ENCODE results near the gene PACRG. TPM values are rescaled to one million over a fixed set of nuclear protein-coding genes. Genes with fewer than 3 reads are reported as not detected.

Gene PACRG
- total and polyA plus RNA-seq, 2 of the 4 experiments (the other 2 are of a cell fraction): not detected

- intact Hi-C loops (cut with micrococcal nuclease): loop anchor here (10.0 kb wide), 2 partner anchors 453 to 993 kb away; partner anchors contain the start of gene QKI
Measured at GRCh38 chr6:162962093-162962492, 234.3 kb downstream of the PACRG start.

More at GRCh38 chr6:162962093-162962492, 234.3 kb downstream of the PACRG start:
- Histone ChIP-seq H2BK120ac (ENCODE audit: low read depth, low read length) (peak overlapping the region; percentile 47; the same call in 1 of the 2 replicates), H3K36me3 (ENCODE audit: control insufficient read depth, insufficient read depth, low read length) (no peaks in the 10 kb centered on the region), H3K79me1 (ENCODE audit: low read depth in 1 of 2, low read length in 2 of 2) (no peaks in the 10 kb centered on the region; a peak in 1 of 4 replicates), H3K4me1 (ENCODE audit: control insufficient read depth, insufficient read depth, low read length) (peaks cover 4% of the 10 kb centered on the region), H3K56ac (ENCODE audit: extremely low read depth, insufficient read depth, low read length) (no peak overlapping the region), H2AK5ac (ENCODE audit: low read depth, low read length) (0 out of 2 replicates have a peak overlapping the region, but pooled peaks have one; percentile 7), H3K9me3 (ENCODE audit: control insufficient read depth, insufficient read depth, low read length) (no peaks in the 10 kb centered on the region), H2BK5ac (ENCODE audit: low read depth, low read length, poor library complexity, severe bottlenecking) (no peak overlapping the region), H4K5ac (ENCODE audit: low read depth, low read length) (no peak overlapping the region), H4K20me1 (ENCODE audit: insufficient read depth, low read length) (no peaks in the 10 kb centered on the region), H3K4me3 (ENCODE audit: insufficient read depth, low read depth, low read length) (no peak overlapping the region), H3K4me2 (ENCODE audit: low read depth, low read length) (no peak overlapping the region), H4K91ac (ENCODE audit: insufficient read depth, low read depth, low read length) (no peak overlapping the region), H2BK20ac (ENCODE audit: low read depth, low read length) (peak overlapping the region; percentile 49; the same call in 1 of the 2 replicates), H3K23ac (ENCODE audit: low read depth, low read length) (no peak overlapping the region), H3K9ac (ENCODE audit: low read depth, low read length) (no peak overlapping the region), H3K4ac (ENCODE audit: low read depth, low read length) (no peak overlapping the region), H3K27me3 (ENCODE audit: control insufficient read depth, insufficient read depth, low read length) (no peaks in the 10 kb centered on the region), H3K9me1 (ENCODE audit: insufficient read depth, low read length) (no peaks in the 10 kb centered on the region; the same call in 1 of the 2 replicates), H3K14ac (replicated peaks; ENCODE audit: low read depth, low read length) (0 out of 2 replicates have a peak overlapping the region, but pooled peaks have one; percentile 10), H3K18ac (ENCODE audit: low read depth, low read length) (no peak overlapping the region), H3K27ac (ENCODE audit: insufficient read depth, low read length) (no peak overlapping the region), H4K8ac (ENCODE audit: low read depth in 2 of 2, low read length in 2 of 2) (peak overlapping the region in 1 of 2 experiments; percentile 24; a peak in 1 of 4 replicates), H2AK9ac (replicated peaks; ENCODE audit: low read depth, low read length, poor library complexity) (no peak overlapping the region), H2BK15ac (ENCODE audit: low read depth, low read length) (no peak overlapping the region), H2AFZ (replicated peaks; ENCODE audit: low read length, poor library complexity) (no peak overlapping the region)
- no peak for TF ChIP-seq MAFK (IDR thresholded peaks at IDR 0.05; ENCODE audit: low read depth, low read length)
- TF ChIP-seq BHLHE40 (IDR thresholded peaks at IDR 0.05; ENCODE audit: low read depth, low read length): no peak
- TF ChIP-seq, protein P1, sequence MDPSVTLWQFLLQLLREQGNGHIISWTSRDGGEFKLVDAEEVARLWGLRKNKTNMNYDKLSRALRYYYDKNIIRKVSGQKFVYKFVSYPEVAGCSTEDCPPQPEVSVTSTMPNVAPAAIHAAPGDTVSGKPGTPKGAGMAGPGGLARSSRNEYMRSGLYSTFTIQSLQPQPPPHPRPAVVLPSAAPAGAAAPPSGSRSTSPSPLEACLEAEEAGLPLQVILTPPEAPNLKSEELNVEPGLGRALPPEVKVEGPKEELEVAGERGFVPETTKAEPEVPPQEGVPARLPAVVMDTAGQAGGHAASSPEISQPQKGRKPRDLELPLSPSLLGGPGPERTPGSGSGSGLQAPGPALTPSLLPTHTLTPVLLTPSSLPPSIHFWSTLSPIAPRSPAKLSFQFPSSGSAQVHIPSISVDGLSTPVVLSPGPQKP (IDR thresholded peaks at IDR 0.05; ENCODE audit: borderline replicate concordance, low read depth, low read length): no peak
- no peak for TF ChIP-seq MXI1 (IDR thresholded peaks at IDR 0.05; ENCODE audit: borderline replicate concordance, low read depth, low read length)
- no peak for TF ChIP-seq CHD1 (IDR thresholded peaks at IDR 0.05; ENCODE audit: low read depth, low read length)
- no peak for TF ChIP-seq FOS (IDR thresholded peaks at IDR 0.05; ENCODE audit: low read depth, low read length)
- TF ChIP-seq MAZ (IDR thresholded peaks at IDR 0.05; ENCODE audit: borderline replicate concordance, low read depth, low read length): no peak
- no peak for TF ChIP-seq POLR2A (IDR thresholded peaks at IDR 0.05; ENCODE audit: low read depth, low read length)
- TF ChIP-seq SMC3 (IDR thresholded peaks at IDR 0.05; ENCODE audit: low read depth, low read length): no peak
- TF ChIP-seq RCOR1 (IDR thresholded peaks at IDR 0.05; ENCODE audit: insufficient replicate concordance, low read length): no peak
- no peak for TF ChIP-seq RAD21 (IDR thresholded peaks at IDR 0.05; ENCODE audit: low read length)
- DNase-seq (peak; percentile 25), ATAC-seq (ENCODE audit: low read depth) (no peak; the same call in 1 of the 2 replicates)
- POLR2A ChIA-PET (ENCODE audit: unreplicated experiment): no interaction called here
- dilution Hi-C loops (cut with HindIII; ENCODE audit: low sequenced_read_pairs, unreplicated experiment): no loop called here
- in situ Hi-C loops (cut with MboI; ENCODE audit: low sequenced_read_pairs): no loop called here
- BruUV-seq (replicated peaks): no TSS peak
- CTCF ChIA-PET: no interaction called here
